Dedifferentiated amniotic fluid mesenchymal stem cell (primary cell): ENCODE data around the gene SLBP.

Source experiments
- DNase-seq: peaks from one replicate; pipeline ENCODE4 v3.0.0-alpha.2; 2016; ENCODE audit errors: extremely low spot score

SLBP gene

GRCh38 chr4:1655081-1655480 is 57.0 kb downstream of the SLBP start:
- no peak for DNase-seq

- DNase-seq: no peak
Measured at GRCh38 chr4:1654216-1654955, 57.7 kb downstream of the SLBP start.

- DNase-seq: no peak
Measured at GRCh38 chr4:1653776-1654175, 58.3 kb downstream of the SLBP start.

GRCh38 chr4:1652088-1652487 is 60.0 kb downstream of the SLBP start:
- DNase-seq: no peak

GRCh38 chr4:1651609-1652008 is 60.5 kb downstream of the SLBP start:
- no peak for DNase-seq

GRCh38 chr4:1648962-1649361 is 63.2 kb downstream of the SLBP start:
- DNase-seq: no peak

GRCh38 chr4:1647432-1647831 is 64.7 kb downstream of the SLBP start:
- DNase-seq: no peak

GRCh38 chr4:1646690-1647089 is 65.4 kb downstream of the SLBP start:
- no peak for DNase-seq

GRCh38 chr4:1644891-1645657 is 67.0 kb downstream of the SLBP start:
- no peak for DNase-seq

- DNase-seq: no peak
Measured at GRCh38 chr4:1643971-1644735, 68.0 kb downstream of the SLBP start.
